ENCODE results near the gene RIMS4.

DNA sequence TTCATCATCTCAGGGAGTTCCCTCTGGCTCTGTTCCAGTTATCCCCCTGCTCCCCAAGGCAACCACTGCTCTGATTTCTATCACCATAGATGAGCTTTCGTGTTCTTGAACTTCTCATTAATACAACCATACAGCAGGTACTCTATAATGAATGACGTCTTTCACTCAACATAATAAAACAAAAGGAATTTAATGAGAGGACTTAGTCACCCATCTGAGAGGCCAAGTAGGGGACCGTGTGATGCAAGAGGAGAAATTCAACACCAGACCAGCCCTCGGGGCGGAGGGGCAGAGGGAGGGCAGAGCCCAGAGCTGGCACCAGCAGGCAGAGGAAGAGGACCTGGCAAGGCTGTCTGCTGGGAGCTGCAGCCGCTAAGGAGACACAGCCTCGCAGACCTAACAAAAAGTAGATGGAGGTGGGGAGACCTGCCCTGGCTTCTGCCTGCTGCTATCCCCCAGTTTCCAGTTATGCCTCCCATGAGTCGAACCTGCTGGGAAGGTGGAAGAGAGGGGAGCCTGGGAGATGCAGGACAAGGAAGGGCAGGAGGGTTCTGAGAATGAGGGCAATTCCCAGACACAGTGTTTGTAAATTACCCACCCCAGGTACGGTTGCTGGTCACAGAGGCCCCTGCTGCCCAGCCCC, 81.4 kb downstream of the RIMS4 start:
- TF ChIP-seq, protein P1, sequence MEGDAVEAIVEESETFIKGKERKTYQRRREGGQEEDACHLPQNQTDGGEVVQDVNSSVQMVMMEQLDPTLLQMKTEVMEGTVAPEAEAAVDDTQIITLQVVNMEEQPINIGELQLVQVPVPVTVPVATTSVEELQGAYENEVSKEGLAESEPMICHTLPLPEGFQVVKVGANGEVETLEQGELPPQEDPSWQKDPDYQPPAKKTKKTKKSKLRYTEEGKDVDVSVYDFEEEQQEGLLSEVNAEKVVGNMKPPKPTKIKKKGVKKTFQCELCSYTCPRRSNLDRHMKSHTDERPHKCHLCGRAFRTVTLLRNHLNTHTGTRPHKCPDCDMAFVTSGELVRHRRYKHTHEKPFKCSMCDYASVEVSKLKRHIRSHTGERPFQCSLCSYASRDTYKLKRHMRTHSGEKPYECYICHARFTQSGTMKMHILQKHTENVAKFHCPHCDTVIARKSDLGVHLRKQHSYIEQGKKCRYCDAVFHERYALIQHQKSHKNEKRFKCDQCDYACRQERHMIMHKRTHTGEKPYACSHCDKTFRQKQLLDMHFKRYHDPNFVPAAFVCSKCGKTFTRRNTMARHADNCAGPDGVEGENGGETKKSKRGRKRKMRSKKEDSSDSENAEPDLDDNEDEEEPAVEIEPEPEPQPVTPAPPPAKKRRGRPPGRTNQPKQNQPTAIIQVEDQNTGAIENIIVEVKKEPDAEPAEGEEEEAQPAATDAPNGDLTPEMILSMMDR (conservative IDR thresholded peaks at IDR 0.05; ENCODE audit: low read length): no peak
- no peak for TF ChIP-seq EZH2phosphoT487 (IDR thresholded peaks at IDR 0.05; ENCODE audit: borderline replicate concordance)
